Measurements from ENCODE around the gene RGN.
A peak's percentile ranks its signal among the peaks of the same experiment; 100 is the strongest.
"Not testable (repeated sequence)": the region's sequence is repeated elsewhere in the genome, so short reads cannot be mapped to it uniquely, and the experiment has no call there.

Gene RGN

GRCh38 chrX:47093860-47094259 is 15.6 kb downstream of the RGN start:
- TF ChIP-seq, protein P1, sequence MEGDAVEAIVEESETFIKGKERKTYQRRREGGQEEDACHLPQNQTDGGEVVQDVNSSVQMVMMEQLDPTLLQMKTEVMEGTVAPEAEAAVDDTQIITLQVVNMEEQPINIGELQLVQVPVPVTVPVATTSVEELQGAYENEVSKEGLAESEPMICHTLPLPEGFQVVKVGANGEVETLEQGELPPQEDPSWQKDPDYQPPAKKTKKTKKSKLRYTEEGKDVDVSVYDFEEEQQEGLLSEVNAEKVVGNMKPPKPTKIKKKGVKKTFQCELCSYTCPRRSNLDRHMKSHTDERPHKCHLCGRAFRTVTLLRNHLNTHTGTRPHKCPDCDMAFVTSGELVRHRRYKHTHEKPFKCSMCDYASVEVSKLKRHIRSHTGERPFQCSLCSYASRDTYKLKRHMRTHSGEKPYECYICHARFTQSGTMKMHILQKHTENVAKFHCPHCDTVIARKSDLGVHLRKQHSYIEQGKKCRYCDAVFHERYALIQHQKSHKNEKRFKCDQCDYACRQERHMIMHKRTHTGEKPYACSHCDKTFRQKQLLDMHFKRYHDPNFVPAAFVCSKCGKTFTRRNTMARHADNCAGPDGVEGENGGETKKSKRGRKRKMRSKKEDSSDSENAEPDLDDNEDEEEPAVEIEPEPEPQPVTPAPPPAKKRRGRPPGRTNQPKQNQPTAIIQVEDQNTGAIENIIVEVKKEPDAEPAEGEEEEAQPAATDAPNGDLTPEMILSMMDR (IDR thresholded peaks at IDR 0.05; ENCODE audit: control insufficient read depth, extremely low read depth, insufficient read depth): no peak
- no peak overlapping the region for H3K4me3 ChIP-seq (ENCODE audit: low read depth, low read length)
- no peak for DNase-seq (ENCODE audit: low read depth)

GRCh38 chrX:47097018-47097417 is 18.8 kb downstream of the RGN start:
- H3K4me3 ChIP-seq (ENCODE audit: low read depth, low read length): no peak overlapping the region
- TF ChIP-seq, protein P1 (IDR thresholded peaks at IDR 0.05; ENCODE audit: control insufficient read depth, extremely low read depth, insufficient read depth): no peak
- no peak for DNase-seq (ENCODE audit: low read depth)

DNA sequence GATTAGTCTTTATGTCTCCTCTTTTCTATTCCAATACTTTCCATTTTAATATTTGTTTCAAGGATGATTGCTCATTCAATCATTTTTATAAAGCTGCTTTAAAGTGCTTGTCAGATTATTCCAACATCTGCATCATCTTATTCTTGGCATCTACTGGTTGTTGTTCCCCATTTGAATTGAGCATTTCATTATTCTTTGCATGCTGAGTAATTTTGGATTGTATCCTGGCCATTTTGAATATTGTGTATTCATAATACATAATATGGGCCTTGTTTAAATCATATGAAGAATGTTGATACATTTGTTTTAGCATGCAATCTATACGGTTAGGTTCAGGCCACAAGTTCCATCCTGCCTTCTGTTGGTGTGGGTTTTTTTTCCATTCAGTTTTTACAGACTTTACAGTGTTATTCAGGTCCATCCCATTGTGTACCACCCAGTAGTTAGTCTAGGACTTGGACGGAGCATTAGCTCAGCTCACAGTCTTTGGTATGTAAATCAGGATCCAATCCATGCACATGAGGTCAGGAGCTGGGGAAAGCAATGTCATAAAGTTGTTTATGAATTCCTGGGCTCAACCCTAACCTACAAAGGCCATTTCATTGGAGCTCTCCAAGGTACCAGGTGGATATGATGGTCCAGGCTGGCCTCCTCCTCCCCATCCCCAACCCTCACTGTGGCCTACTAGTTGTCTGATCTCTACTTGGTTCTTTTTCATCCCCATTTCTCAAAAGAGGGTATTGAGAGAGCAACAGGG is 20.3 kb downstream of the RGN start:
- DNase-seq (ENCODE audit: low read depth): no peak
- TF ChIP-seq, protein P1 (IDR thresholded peaks at IDR 0.05; ENCODE audit: control insufficient read depth, extremely low read depth, insufficient read depth): no peak
- no peak overlapping the region for H3K4me3 ChIP-seq (ENCODE audit: low read depth, low read length)

- DNase-seq (ENCODE audit: low read depth): no peak
- H3K4me3 ChIP-seq (ENCODE audit: low read depth, low read length): no peak overlapping the region
- TF ChIP-seq, protein P1 (IDR thresholded peaks at IDR 0.05; ENCODE audit: control insufficient read depth, extremely low read depth, insufficient read depth): no peak
Observed at GRCh38 chrX:47101206-47101605, 23.0 kb downstream of the RGN start.

- DNase-seq (ENCODE audit: low read depth); H3K4me3 ChIP-seq (ENCODE audit: low read depth, low read length): not testable (repeated sequence)
Observed at GRCh38 chrX:47110936-47111615, 32.8 kb downstream of the RGN start.

DNA sequence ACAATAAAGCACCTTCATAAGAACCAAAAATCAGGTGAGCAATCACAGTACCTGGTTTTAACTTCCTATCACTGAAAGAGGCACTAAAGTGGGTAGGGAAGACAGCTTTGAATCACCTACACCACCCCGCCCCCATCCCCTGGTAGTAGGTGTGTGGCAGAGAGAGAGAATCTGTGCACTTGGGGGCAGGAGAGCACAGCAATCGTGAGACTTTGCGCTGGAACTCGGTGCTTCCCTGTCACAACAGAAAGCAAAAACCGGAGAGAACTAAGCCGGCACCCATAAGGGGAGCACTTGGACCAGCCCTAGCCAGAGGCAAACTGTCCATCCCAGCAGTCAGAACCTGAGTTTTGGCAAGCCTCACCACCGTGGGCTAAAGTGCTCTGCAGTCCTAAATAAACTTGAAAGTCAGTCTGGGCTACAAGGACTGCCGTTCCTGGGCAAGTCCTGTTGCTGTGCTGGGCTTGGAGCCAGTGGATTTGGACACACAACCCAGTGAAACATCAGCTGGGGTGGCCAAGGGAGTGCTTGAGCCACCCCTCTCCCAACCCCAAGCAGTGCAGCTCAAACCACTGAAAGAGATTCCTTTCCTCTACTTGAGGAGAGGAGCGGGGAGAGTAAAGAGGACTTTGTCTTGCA is 34.2 kb downstream of the RGN start:
- DNase-seq (ENCODE audit: low read depth): no peak
- H3K4me3 ChIP-seq (ENCODE audit: low read depth, low read length): no peak overlapping the region
- TF ChIP-seq, protein P1 (IDR thresholded peaks at IDR 0.05; ENCODE audit: control insufficient read depth, extremely low read depth, insufficient read depth): peak; percentile 27

- DNase-seq (ENCODE audit: low read depth); H3K4me3 ChIP-seq (ENCODE audit: low read depth, low read length): not testable (repeated sequence)
Observed at GRCh38 chrX:47116551-47117110, 38.4 kb downstream of the RGN start.

DNA sequence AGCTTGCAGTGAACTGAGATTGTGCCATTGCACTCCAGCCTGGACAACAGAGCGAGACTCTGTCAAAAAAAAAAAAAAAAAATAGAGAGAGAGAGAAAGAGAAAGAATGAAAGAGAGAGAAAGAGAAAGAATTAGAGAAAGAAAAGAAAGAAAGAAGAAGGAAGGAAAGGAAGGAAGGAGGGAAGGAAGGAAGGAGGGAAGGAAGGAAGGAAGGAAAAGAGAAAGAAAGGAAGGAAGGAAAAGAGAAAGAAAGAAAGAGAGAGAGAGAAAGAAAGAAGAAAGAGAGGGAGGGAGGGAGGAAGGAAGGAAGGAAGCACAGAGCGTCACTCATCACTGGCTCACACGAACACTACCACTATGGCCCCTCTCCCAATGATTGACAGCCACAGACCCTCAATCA is 46.2 kb downstream of the RGN start:
- not testable (repeated sequence) for DNase-seq (ENCODE audit: low read depth); H3K4me3 ChIP-seq (ENCODE audit: low read depth, low read length)

Measured in LNCaP clone FGC (cell line).